HepG2 (cell line): Measurements from ENCODE around the gene AGT. TPM values are rescaled to one million over a fixed set of nuclear protein-coding genes. Genes with fewer than 3 reads are reported as not detected.

Experiments used
- ATAC-seq: fragments of 200-7000 bp; cut with Tn5 transposase; 3 replicates; pipeline ENCODE4 v1.9.1; 2020; ENCODE audit warnings: mild to moderate bottlenecking, moderate library complexity
- BruUV-seq: library from RNA; stranded (reverse); fragments of 400-500 nt; replicated peaks from 2 replicates; lab custom pipeline; 2021; lab: Mats Ljungman, UMichigan
- CTCF ChIA-PET: fragments of 300-600 bp; formaldehyde crosslinking; extraction: SDS; loops from one replicate; lab custom pipeline; 2021; ENCODE audit warnings: low total read pairs, inconsistent platforms, low intra/inter-chr PET ratio; lab: Yijun Ruan, JAX
- POLR2A ChIA-PET: fragments of 350-600 bp; sonication (Branson Sonifier 250); formaldehyde crosslinking; loops from one replicate; lab custom pipeline; 2020; ENCODE audit warnings: antibody characterized with exemption, inconsistent platforms; lab: Yijun Ruan, JAX
- DNase-seq: peaks from one replicate; pipeline ENCODE4 v3.0.0-alpha.2; 2015; ENCODE audit warnings: low spot score
- FAIRE-seq: peaks from 3 replicates; lab custom pipeline; 2011; peaks lifted over from hg19 to GRCh38; lab: Jason Lieb, UNC
- H2AFZ ChIP-seq: one replicate; pipeline ENCODE4 v1.6.1; 2011; ENCODE audit warnings: low read length, inconsistent platforms
- H3K27ac ChIP-seq: fragments of 300-600 bp; 3 replicates; pipeline ENCODE4 v1.8.0; 2011; ENCODE audit warnings: mixed run types, mild to moderate bottlenecking, mixed read lengths, low read length, inconsistent platforms; ENCODE audit not compliant: insufficient read depth; ENCODE audit errors: extremely low read length
- H3K27me3 ChIP-seq, 2 experiments: fragments of 200-600 bp in 1 of 2; 2 replicates in 1 of 2; 3 replicates in 1 of 2; pipeline versions ENCODE4 v1.6.0 to v1.8.0; 2011; ENCODE audit warnings: low read length in 2 of 2, mild to moderate bottlenecking in 2 of 2, moderate library complexity in 2 of 2, inconsistent platforms in 1 of 2; ENCODE audit not compliant: insufficient read depth in 2 of 2, control insufficient read depth in 1 of 2
- H3K36me3 ChIP-seq, 2 experiments: fragments of 200-600 bp in 1 of 2; replicated peaks in 1 of 2; 2 replicates in 1 of 2; 3 replicates in 1 of 2; pipeline versions ENCODE4 v1.5.1 to v1.8.0; 2011; ENCODE audit warnings: low read length in 2 of 2, inconsistent platforms in 1 of 2; ENCODE audit not compliant: insufficient read depth in 2 of 2, control insufficient read depth in 1 of 2
- H3K4me1 ChIP-seq: 2 replicates; pipeline ENCODE4 v1.5.1; 2012; ENCODE audit warnings: low read length, inconsistent platforms; ENCODE audit not compliant: insufficient read depth
- H3K4me2 ChIP-seq: 2 replicates; pipeline ENCODE4 v1.6.0; 2011; ENCODE audit warnings: low read depth, low read length, inconsistent platforms
- H3K4me3 ChIP-seq, 3 experiments: fragments of 200-600 bp in 1 of 3; sonication (generic), shearing (Covaris generic) in 1 of 3; replicated peaks in 1 of 3; 2 replicates each; pipeline ENCODE4 v1.5.1; 2011 to 2016; ENCODE audit warnings: low read length in 3 of 3, inconsistent platforms in 2 of 3, low read depth in 2 of 3, mild to moderate bottlenecking in 2 of 3, control low read depth in 1 of 3, mixed read lengths in 1 of 3; ENCODE audit not compliant: insufficient read depth in 1 of 3
- H3K79me2 ChIP-seq: one replicate; pipeline ENCODE4 v1.6.1; 2011; ENCODE audit warnings: low read length, inconsistent platforms; ENCODE audit not compliant: insufficient read depth
- H3K9ac ChIP-seq: 2 replicates; pipeline ENCODE4 v1.6.0; 2011; ENCODE audit warnings: mild to moderate bottlenecking, low read depth, low read length, inconsistent platforms; ENCODE audit not compliant: insufficient read depth
- H3K9me3 ChIP-seq: 2 replicates; pipeline ENCODE4 v1.5.1; 2012; ENCODE audit warnings: mild to moderate bottlenecking, low read length
- H4K20me1 ChIP-seq: 2 replicates; pipeline ENCODE4 v1.6.0; 2011; ENCODE audit warnings: inconsistent platforms, mild to moderate bottlenecking, low read length, moderate library complexity; ENCODE audit not compliant: insufficient read depth
- BHLHE40 ChIP-seq: IDR thresholded peaks from 2 replicates; pipeline ENCODE4 v1.6.1; 2011; ENCODE audit warnings: low read length, improper control_type of control experiment
- CBX1 ChIP-seq: IDR thresholded peaks from one replicate; pipeline ENCODE4 v1.6.1; 2016; ENCODE audit warnings: antibody characterized with exemption, low read depth
- HDAC2 ChIP-seq: sonication (generic); formaldehyde crosslinking; IDR thresholded peaks from 2 replicates; pipeline ENCODE4 v1.4.0; 2020; ENCODE audit warnings: missing genetic modification reagents
- HNF4A ChIP-seq: sonication (generic); formaldehyde crosslinking; IDR thresholded peaks from 2 replicates; pipeline ENCODE4 v1.4.0; 2020; ENCODE audit warnings: missing genetic modification reagents
- PRDM10 ChIP-seq: sonication (generic); formaldehyde crosslinking; IDR thresholded peaks from 2 replicates; pipeline ENCODE4 v1.4.0; 2020; ENCODE audit warnings: low read depth, missing genetic modification reagents
- ZHX2 ChIP-seq, 2 experiments: sonication (generic) in 1 of 2; formaldehyde crosslinking in 1 of 2; IDR thresholded peaks; 2 replicates each; pipeline versions ENCODE4 v1.6.1 to v1.9.0; 2014 to 2022; ENCODE audit warnings: antibody characterized with exemption in 1 of 2, borderline replicate concordance in 1 of 2, inconsistent platforms in 1 of 2, low read depth in 1 of 2, missing genetic modification reagents in 1 of 2
- ZNF331 ChIP-seq: sonication (generic); formaldehyde crosslinking; IDR thresholded peaks from 2 replicates; pipeline ENCODE4 v1.4.0; 2020; ENCODE audit warnings: missing genetic modification reagents
- ZNF34 ChIP-seq: sonication (generic); formaldehyde crosslinking; IDR thresholded peaks from 2 replicates; pipeline ENCODE4 v1.4.0; 2020; ENCODE audit warnings: mild to moderate bottlenecking, missing genetic modification reagents, borderline replicate concordance
- ZNF431 ChIP-seq: sonication (generic); formaldehyde crosslinking; IDR thresholded peaks from 2 replicates; pipeline ENCODE4 v1.9.0; 2022; ENCODE audit warnings: missing genetic modification reagents, low read depth, mild to moderate bottlenecking, borderline replicate concordance
- ZNF510 ChIP-seq: sonication (generic); formaldehyde crosslinking; IDR thresholded peaks from 2 replicates; pipeline ENCODE4 v1.4.0; 2020; ENCODE audit warnings: low read depth, mild to moderate bottlenecking, missing genetic modification reagents
- ZNF563 ChIP-seq: sonication (generic); formaldehyde crosslinking; IDR thresholded peaks from 2 replicates; pipeline ENCODE4 v1.8.0; 2022; ENCODE audit warnings: mild to moderate bottlenecking, moderate library complexity, missing genetic modification reagents
- ZSCAN31 ChIP-seq: sonication (generic); formaldehyde crosslinking; IDR thresholded peaks from 2 replicates; pipeline ENCODE4 v1.5.0; 2020; ENCODE audit warnings: low read depth, mild to moderate bottlenecking, missing genetic modification reagents
- WGBS: methylation state at CpG from one replicate; pipeline ENCODE4 v1.1.6; 2017; ENCODE audit warnings: low lambda C conversion rate; 5-methylcytosine and 5-hydroxymethylcytosine counted together
- in situ Hi-C: cut with HindIII; loops from 2 replicates; pipeline ENCODE4 v1.10.0; 2017; ENCODE audit warnings: low pct_unique_long_range_greater_than_20kb; ENCODE audit not compliant: extremely low pct_ligation_motif_present
- intact Hi-C: fragments of 100-400 bp; cut with micrococcal nuclease; formaldehyde crosslinking; loops from one replicate; pipeline ENCODE4 v1.10.0; 2022; ENCODE audit not compliant: unreplicated experiment
- polyA plus RNA-seq, 8 experiments: library from polyadenylated mRNA; depleted of rRNA in 3 of 8; stranded (reverse) in 7 of 8; unstranded in 1 of 8; fragments of >200 nt; fragmentation: Illumina TruSeq in 4 of 8; extraction: Trizol in 4 of 8; gene quantifications; 2 replicates each; pipeline versions ENCODE4 v1.2.1 to v1.2.3, GENCODE V29; 2011 to 2016; ENCODE audit warnings: low read depth in 4 of 8, missing spikeins in 1 of 8, mixed read lengths in 1 of 8; ENCODE audit not compliant: insufficient read depth in 1 of 8
- total RNA-seq, 5 experiments: library from RNA; depleted of rRNA; stranded (reverse); fragments of >200 nt; fragmentation: Illumina TruSeq; extraction: Trizol; gene quantifications; 2 replicates each; pipeline ENCODE4 v1.2.3, GENCODE V29; 2016; ENCODE audit warnings: low read depth in 1 of 5
- TF ChIP-seq, protein P1 (sequence below): sonication (generic); formaldehyde crosslinking; conservative IDR thresholded peaks from 2 replicates; pipeline ENCODE4 v1.8.0; 2022; ENCODE audit warnings: low read depth, missing genetic modification reagents

The AGT gene
- total and polyA plus RNA-seq, 2 of the 13 experiments (the other 11 are each of a cell fraction or from before 2014, with no cell fraction given), result 892 to 2,071 TPM

- no TSS peak for BruUV-seq
- ChIA-PET CTCF (no interaction called here), POLR2A (interaction anchor here (1.3 to 7.9 kb wide), 6 partner anchors 19 to 69 kb away, joined by 3 to 110 read pairs (median 21); partner anchors contain the start of gene COG2)
- WGBS, result 71% methylated on average over 3 of the region's 8 CpGs
- FAIRE-seq, result no peak
- Histone ChIP-seq H4K20me1 (peaks cover 78% of the 10 kb centered on the region), H3K79me2 (peaks cover 83% of the 10 kb centered on the region), H3K4me3 (peak overlapping the region; percentile 83 to 92 (median 90)), H2AFZ (no peak overlapping the region), H3K4me2 (peak overlapping the region; percentile 97), H3K9me3 (no peaks in the 10 kb centered on the region), H3K27me3 (peaks cover 0 to 2% of the 10 kb centered on the region in 2 experiments; a peak in 1 of 5 replicates), H3K9ac (peak overlapping the region; percentile 91), H3K27ac (peak overlapping the region; percentile 93), H3K4me1 (peaks cover 81% of the 10 kb centered on the region), H3K36me3 (peaks cover 23 to 45% of the 10 kb centered on the region in 2 experiments)
- in situ Hi-C loops, result no loop called here
- no peak for DNase-seq
- intact Hi-C loops, result loop anchor here (5.0 to 10.0 kb wide), 2 partner anchors 42 to 264 kb away; partner anchors contain the start of genes ARV1 and TTC13
- ATAC-seq, result no peak
- no peak for TF ChIP-seq ZHX2 (IDR thresholded peaks at IDR 0.05; ENCODE audit: low read depth)
- no peak for TF ChIP-seq ZHX2 (CRISPR knock-in tag; IDR thresholded peaks at IDR 0.05; ENCODE audit: borderline replicate concordance)
- no peak for TF ChIP-seq ZNF331 (CRISPR knock-in tag)
- TF ChIP-seq PRDM10, result no peak
- 0 out of 2 replicates have a peak, but pooled peaks have one; percentile 11 for TF ChIP-seq ZSCAN31 (CRISPR knock-in tag)
- no peak for TF ChIP-seq HDAC2 (CRISPR knock-in tag)
- no peak for TF ChIP-seq HNF4A (CRISPR knock-in tag)
- no peak for TF ChIP-seq BHLHE40
- TF ChIP-seq, protein P1, sequence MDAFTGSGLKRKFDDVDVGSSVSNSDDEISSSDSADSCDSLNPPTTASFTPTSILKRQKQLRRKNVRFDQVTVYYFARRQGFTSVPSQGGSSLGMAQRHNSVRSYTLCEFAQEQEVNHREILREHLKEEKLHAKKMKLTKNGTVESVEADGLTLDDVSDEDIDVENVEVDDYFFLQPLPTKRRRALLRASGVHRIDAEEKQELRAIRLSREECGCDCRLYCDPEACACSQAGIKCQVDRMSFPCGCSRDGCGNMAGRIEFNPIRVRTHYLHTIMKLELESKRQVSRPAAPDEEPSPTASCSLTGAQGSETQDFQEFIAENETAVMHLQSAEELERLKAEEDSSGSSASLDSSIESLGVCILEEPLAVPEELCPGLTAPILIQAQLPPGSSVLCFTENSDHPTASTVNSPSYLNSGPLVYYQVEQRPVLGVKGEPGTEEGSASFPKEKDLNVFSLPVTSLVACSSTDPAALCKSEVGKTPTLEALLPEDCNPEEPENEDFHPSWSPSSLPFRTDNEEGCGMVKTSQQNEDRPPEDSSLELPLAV (CRISPR knock-in tag), result no peak
- no peak for TF ChIP-seq ZNF563 (CRISPR knock-in tag)
- TF ChIP-seq ZNF34, result no peak
- no peak; the same call in 1 of the 2 replicates for TF ChIP-seq ZNF431 (CRISPR knock-in tag)
- TF ChIP-seq ZNF510 (CRISPR knock-in tag), result no peak
- TF ChIP-seq CBX1, result no peak
These were observed 3.4 kb downstream of the AGT start for GRCh38 chr1:230710543-230710904.
